GM21367 (cell line): ENCODE data around the gene MAST1.
"Not testable (repeated sequence)": the region's sequence is repeated elsewhere in the genome, so short reads cannot be mapped to it uniquely, and the experiment has no call there.

Source experiments
- ATAC-seq: cut with Tn5 transposase; IDR thresholded peaks from one replicate; pipeline ENCODE4 v1.9.1; 2021; ENCODE audit not compliant: unreplicated experiment

Gene MAST1

DNA sequence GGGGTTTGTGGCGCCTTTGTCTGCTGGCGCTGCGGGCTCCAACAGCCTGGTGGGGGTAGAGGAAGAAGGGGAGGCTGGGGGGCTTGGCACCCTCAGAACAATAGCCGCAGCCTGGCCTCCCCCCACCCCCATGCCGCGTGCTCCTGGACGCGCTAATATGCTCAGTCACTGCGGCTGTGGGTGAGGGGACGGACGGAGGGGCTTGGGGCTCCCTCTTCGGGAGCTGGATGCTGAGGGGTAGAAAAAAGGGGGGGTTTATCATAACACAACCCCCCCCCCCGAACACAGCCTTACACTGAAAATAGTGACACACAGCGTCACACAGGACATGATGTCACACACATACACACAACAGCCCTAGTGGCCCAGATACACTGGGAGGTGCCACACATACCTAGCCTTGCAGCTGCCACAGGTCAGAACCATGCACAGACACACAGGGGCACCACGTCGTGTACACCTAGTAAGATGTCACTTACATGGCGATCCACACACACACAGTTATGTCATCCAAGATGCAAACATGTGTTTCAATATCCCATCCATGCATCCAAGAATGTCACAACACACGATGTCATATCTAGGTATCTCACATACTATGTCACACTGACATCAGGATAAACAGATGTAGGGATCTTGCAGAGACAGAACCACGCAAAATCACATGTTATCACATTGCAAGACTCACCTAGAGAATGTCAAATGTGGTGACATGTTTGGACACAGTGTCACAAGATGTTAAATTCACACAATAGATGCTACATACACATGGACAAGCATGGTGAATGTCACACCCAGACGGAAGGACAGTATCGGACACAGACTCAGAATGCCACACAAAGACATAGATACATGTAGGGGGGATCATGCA is 806 bp downstream of the MAST1 start:
- no peak for ATAC-seq

DNA sequence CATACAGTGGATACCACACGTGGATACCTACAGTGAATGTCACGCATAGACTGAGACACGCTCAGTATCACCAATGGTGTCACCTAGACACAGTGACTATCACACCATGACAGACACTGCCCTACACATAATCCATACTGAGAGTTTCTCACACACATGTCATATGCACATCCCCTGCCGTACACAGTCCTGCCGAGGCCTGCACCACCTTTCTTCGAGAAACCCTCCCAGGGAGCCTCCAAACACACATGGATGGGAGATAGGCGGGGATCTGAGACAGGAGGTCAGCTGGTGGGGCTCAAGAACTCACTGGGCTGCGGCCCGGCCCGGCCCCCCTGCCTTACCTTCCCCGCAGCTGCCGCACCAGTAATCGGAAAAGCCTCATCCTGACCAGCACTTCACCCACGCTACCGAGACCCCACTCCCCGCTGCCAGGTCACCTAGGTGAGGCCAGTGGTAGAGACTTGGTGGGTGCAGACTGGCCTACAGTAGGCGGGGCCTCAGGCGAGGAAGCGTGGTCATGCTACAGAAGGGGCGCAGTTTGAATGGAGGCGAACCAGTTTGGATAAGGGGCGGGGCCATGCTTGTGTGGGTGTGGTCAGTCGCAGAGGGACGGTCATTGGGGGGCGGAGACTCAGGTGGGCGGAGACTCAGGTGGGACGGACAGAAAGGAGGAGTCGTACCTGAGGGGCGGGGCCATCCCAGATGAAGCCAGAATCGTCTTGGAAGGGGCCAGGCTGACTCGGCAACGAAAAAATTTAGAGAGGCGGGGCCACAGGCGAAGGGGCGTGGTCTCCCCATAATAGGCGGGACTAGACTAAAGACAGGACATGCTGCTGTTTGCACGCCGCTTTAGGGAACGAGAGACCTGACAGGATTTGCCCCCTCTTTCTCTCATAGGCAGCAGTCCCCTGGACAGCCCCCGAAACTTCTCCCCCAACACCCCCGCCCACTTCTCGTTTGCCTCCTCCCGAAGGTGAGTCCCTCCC is 2.1 kb downstream of the MAST1 start:
- ATAC-seq = no peak

DNA sequence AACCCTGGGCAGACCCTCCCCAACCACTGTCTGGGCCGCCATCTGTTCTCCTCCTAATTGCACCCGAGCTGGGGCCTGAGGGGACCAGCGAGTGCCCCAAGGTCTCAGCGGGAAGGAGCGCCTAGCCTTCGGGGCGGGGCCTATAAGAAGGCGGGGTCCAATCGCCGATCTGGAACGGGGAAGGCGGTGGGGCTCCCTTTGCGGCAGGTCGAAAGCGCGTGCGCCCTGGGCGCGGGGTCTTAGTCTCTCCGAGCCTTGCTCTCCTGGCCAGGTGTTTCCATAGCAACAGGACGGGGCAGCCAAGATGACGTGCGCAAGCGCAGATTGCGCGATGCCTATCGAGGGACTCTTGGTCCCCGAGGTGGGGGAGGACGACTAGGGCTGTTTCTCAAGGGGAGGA is 2.8 kb downstream of the MAST1 start:
- ATAC-seq = no peak

DNA sequence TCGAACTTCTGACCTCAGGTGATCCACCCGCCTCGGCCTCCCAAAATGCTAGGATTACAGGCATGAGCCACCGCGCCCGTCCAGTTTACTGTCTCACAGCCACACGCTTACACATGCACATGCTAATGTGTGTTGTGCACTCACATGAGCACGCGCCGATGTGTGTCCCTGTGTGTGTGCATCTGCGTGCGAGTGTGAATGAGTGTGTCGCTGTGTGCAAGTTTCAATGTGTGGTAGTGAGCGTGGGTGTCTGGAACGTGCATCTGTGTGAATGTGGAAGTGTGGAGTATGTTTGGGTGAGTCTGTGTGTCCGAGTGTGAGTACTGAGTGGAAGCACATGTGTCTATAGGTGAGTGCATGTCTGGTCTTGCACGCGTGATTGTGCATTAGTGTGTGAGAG is 4.2 kb downstream of the MAST1 start:
- ATAC-seq = no peak

DNA sequence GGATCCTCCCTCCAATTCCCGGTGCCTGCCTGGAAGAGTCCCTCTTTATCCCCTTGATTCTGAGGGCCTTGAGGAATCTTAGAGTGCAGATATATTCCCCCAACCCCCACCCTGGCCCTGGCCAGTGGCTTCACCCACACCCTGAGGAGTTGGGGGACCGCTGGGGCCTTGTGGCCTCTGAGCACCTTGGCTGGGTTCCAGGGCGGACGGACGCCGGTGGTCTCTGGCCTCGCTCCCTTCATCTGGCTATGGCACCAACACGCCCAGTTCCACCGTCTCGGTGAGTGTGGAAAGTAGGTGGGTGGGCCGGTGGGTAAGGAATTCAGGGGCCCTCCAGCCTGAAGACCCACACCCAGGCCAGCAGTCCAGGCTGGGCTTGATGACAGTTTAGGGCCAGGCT is 5.0 kb downstream of the MAST1 start:
- ATAC-seq = no peak

DNA sequence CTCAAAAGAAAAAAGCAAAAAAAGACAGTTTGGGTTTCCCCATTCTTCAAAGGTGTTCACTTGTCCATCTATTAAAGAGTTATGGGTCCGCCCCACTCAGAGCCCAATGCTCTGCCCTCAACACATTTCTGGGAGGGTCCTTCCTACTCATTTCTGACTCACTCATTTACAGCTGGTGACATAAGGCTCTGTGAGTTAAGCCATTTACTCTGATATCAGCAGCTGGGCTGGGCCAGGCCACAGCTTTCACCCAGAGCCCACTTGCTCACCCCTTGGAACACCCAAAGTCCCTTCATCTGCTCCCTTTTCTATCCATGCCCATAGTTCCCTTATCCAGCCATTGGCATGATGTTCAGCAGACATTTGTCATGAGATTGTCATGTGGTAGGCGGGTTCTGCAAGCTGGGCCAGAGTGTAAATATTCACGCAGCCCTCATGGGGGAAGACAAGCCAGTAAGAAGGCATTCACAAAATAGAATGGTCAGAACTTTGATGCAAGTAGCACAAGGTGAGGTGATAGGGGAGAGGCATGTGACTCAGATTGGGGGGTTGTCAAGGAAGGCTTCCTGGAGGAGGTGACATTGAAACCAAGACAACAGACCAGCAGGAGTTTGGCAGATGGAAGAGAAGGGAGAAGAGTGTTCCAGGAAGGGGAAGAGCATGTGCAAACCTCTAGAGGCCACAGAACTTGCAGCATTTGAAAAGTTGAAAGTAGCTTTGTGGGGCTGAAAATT is 5.9 kb downstream of the MAST1 start:
- no peak for ATAC-seq

DNA sequence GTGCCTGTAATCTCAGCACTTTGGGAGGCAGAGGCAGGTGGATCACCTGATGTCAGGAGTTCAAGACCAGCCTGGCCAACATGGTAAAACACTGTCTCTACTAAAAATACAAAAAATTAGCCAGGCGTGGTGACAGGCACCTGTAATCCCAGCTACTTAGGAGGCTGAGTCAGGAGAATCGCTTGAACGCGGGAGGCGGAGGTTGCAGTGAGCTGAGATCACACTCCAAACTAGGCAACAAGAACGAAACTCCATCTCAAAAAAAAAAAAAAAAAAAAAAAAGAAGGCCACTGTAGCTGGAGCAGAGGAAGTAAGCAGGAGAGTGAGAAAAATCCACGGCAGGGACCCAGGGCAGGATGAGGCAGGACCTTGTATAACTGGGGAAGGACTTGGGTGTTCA is 8.3 kb downstream of the MAST1 start:
- ATAC-seq = not testable (repeated sequence)

DNA sequence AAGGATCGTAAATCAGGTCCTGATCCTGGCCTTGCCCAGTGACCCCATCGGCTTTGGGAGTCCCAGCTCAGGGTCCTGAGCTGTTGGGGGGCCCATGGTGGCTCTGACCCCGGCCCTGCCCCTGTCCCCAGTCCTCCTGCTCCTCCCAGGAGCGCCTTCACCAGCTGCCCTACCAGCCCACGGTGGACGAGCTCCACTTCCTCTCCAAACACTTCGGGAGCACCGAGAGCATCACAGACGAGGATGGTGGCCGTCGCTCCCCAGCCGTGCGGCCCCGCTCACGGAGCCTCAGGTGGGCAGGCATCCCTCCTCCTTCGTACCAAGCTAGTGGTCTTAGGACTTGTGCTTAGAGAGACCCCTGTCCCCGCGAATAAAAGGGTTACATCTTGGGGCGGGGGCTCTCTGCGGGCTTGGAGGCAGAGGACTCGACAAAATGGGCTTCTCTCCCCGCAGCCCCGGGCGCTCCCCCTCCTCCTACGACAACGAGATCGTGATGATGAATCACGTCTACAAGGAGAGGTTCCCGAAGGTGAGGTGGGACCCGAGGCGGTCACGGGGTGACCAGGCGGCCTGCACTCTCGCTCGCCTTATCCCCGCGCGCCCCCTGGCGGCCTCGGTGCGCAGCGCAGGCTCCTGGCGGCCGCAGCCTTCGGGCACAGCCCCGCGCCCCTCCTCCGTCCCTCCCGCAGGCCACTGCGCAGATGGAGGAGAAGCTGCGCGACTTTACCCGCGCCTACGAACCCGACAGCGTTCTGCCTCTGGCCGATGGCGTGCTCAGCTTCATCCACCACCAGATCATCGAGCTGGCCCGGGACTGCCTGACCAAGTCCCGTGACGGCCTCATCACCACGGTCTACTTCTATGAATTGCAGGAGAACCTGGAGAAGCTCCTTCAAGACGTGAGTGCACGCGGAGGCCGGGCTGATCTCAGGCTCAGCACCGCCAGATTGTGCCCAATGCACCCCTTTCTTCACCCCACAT is 9.1 kb downstream of the MAST1 start:
- no peak for ATAC-seq

DNA sequence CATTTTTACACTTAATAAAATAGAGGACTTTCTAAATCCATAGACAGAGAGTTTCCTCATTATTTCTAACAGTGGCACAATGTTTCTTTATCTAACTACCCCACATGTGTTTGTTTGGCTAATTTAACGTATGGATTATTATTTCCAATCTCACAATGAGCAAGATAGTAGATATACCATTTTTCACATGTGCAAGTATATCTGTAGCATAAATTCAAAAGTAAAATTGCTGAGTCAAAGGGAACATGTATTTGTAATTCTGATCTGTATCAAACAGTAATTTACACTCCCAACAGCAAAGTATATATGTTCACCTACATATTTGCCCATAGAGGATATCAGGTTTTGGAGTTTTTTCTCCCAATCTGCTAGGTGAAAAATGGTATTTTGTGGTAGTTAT is 18.3 kb downstream of the MAST1 start:
- ATAC-seq = no peak

DNA sequence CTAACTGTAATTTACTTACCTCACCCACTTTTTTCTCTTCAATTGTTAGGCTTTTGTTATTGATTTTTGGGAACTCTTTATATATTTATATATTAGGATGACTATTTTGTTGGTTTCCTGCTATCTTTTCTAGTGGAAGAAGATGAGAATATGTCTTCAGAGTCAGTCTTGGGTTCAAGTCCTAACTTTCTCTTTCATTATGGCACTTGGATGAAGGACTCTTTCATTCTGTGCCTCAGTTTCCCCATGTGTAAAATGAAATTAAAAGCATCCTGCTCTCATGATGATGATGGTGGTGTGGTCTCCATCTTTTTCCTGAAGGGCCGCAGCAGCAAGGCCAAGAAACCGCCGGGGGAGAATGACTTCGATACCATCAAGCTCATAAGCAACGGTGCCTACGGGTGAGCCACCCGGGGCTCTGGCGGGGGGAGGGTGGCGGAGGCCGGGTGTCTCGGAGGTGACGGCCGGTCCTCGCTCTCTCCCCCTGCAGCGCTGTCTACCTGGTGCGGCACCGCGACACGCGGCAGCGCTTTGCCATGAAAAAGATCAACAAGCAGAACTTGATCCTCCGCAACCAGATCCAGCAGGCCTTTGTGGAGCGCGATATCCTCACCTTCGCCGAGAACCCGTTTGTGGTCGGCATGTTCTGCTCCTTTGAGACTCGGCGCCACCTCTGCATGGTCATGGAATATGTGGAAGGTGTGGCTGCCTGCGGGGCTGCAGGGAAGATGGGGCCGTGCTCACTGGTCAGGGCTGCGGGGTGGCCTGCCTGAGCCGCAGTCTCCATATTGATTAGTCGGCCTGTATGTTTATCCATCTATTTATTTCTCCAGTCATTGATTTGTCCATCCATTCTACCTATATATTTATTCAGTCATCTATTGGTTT is 20.0 kb downstream of the MAST1 start:
- no peak for ATAC-seq

DNA sequence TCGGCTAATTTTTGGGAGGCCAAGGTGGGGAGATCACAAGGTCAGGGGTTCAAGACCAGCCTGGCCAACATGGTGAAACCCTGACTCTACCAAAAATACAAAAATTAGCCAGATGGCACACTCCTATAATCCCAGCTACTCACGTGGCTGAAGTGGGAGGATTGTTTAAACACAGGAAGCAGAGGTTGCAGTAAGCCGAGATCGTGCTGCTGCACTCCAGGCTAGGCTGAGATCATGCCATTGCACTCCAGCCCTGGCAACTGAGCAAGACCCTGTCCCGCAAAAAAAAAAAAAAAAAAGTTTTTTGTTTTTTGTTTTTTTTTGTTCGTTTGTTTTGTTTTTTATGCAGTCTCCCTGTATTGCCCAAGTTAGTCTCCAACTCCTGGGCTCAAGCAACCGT is 21.2 kb downstream of the MAST1 start:
- ATAC-seq = no peak

DNA sequence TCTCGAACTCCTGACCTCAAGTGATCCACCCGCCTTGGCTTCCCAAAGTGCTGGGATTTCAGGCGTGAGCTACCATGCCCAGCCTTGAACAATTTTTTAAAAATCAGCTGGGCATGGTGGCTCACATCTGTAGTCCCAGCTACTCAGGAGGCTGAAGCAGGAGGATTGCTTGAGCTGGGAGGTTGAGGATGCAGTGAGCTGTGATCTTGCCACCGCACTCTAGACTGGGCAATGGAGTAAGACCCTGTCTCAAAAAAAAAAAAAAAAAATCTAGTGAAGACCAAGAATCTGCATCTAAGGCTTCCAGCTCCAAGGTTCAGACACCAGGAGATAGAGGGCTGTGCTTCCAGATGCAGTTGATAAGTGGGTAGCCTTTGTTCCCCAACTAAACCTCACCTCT is 25.8 kb downstream of the MAST1 start:
- no peak for ATAC-seq

DNA sequence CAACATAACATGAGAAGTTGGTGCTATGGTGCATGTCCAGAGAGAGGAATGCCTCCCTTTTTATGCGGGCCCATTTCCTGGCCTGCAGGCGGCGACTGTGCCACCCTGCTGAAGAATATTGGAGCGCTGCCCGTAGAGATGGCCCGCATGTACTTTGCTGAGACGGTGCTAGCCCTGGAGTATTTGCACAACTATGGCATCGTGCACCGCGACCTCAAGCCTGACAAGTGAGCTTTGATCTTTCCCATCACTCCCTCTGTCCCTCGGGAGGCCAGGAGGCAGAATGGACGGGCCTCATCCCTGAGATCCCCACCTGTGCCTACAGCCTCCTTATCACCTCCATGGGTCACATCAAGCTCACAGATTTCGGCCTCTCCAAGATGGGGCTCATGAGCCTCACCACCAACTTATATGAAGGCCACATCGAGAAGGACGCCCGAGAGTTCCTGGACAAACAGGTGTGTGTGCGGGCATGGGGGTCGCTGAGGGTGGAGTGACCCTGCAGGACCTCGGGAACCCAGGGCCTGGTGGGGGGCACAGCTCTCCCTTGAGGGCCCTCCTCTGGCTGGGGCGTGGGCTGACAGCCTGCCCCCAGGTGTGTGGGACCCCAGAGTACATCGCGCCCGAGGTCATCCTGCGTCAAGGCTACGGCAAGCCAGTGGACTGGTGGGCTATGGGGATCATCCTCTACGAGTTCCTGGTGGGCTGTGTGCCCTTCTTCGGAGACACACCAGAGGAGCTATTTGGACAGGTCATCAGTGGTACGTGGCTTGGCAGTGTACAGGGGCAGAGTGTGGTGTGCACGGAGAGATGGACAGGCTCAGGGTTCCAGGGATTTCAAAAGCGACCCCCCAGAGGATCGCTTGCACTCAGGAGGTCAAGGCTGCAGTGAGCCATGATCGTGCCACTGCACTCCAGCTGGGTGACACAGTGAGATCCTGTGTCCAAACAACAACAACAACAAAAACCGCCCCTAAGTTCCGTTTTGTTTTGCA is 26.7 kb downstream of the MAST1 start:
- ATAC-seq = no peak

DNA sequence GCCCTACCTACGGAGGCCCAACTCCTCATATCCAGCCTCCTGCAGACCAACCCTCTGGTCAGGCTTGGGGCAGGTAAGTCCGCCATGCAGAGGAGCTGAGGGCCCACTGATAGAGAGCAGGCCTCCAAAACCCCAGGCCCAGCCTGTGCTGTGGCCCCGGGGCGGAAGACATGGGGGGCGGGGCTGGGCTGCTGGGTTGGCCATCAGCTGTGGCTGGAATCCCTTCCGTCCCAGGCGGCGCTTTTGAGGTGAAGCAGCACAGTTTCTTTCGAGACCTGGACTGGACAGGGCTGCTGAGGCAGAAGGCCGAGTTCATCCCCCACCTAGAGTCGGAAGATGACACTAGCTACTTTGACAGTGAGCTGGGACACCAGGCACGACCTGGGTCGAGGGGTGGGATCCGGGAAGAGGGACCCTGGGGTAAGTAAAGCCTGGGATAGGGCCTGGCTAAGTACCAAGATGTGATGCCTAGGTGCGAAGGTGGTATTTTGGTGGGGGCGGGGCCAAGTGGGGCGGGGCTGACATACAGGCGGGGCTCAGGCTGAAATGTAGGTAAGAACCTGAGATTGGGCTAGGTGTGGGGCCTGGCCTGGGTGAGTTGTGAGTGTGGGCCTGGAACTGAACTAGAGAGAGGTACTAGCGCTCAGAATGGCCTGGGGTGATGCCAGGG is 27.6 kb downstream of the MAST1 start:
- no peak for ATAC-seq

DNA sequence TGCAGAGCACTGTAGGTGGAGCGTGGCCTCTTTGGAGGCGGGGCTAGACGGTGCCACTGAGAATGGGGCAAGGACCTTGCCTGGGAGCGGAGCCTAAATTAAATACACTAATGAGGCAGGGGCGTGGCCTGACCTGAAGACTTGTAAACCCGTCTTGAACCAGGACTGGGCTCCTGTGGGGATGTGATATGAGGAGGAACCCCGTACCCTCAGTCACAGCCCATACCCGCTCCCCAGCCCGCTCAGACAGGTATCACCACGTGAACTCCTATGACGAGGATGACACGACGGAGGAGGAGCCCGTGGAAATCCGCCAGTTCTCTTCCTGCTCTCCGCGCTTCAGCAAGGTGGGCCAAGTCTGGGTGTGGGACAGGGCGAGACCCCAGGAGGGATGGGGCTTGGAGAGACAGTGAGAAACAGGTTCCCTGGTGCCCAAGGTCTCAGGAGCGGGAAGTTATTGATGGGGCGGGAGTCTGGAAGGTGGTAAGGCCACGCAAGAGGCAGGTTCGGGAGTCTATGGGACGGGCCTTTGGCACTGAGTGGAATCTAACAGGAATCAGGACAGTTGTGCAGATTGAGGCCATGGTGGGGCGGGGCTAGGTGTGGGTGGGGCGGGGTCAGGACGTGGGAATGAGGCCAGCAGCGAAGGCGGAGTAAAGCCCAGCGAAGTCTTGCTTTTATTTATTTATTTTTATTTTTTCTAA is 28.3 kb downstream of the MAST1 start:
- ATAC-seq = no peak
